ENCODE results near the gene PICK1.
A peak's percentile ranks its signal among the peaks of the same experiment; 100 is the strongest.

Gene PICK1

GRCh38 chr22:38056969-38057891 is at the start of gene PICK1:
TSS of gene PICK1 (plus strand) at chr22:38057404. CDS start at chr22:38057810, 406 bp downstream.
- peaks cover 11 to 29% of the 10 kb centered on the region in 2 donors for H3K4me1 Mint-ChIP-seq
- peak within 1 kb of the TSS; percentile 98 for H3K27ac Mint-ChIP-seq
- ATAC-seq (replicated peaks) (peak; percentile 88), DNase-seq (peak; percentile 81)
- peaks cover 13 to 19% of the 10 kb centered on the region in 2 donors for H3K36me3 Mint-ChIP-seq
- peaks cover 0 to 4% of the 10 kb centered on the region in 2 donors for H3K27me3 Mint-ChIP-seq
- no peaks in the 10 kb centered on the region for H3K9me3 Mint-ChIP-seq
- H3K4me3 Mint-ChIP-seq = peak within 1 kb of the TSS; percentile 97 to 98

GRCh38 chr22:38009000-38009806 is 48.0 kb upstream of the PICK1 start:
- peaks cover 0 to 4% of the 10 kb centered on the region in 2 donors for H3K36me3 Mint-ChIP-seq
- DNase-seq = no peak
- no peaks in the 10 kb centered on the region for H3K9me3 Mint-ChIP-seq
- H3K4me1 Mint-ChIP-seq = peaks cover 0 to 2% of the 10 kb centered on the region in 2 donors
- no peak for ATAC-seq (replicated peaks)
- H3K27me3 Mint-ChIP-seq = no peaks in the 10 kb centered on the region
- H3K27ac Mint-ChIP-seq = no peak overlapping the region
- H3K4me3 Mint-ChIP-seq = no peak overlapping the region

GRCh38 chr22:38012604-38013072 is 44.6 kb upstream of the PICK1 start:
- Mint-ChIP-seq H3K36me3 (no peaks in the 10 kb centered on the region), H3K27ac (no peak overlapping the region), H3K4me1 (peaks cover 0 to 2% of the 10 kb centered on the region in 2 donors), H3K27me3 (no peaks in the 10 kb centered on the region), H3K4me3 (no peak overlapping the region), H3K9me3 (no peaks in the 10 kb centered on the region)
- DNase-seq (no peak), ATAC-seq (replicated peaks) (no peak)

- no peaks in the 10 kb centered on the region for H3K27me3 Mint-ChIP-seq
- no peaks in the 10 kb centered on the region for H3K36me3 Mint-ChIP-seq
- H3K4me3 Mint-ChIP-seq = no peak overlapping the region
- no peak overlapping the region for H3K27ac Mint-ChIP-seq
- no peaks in the 10 kb centered on the region for H3K9me3 Mint-ChIP-seq
- H3K4me1 Mint-ChIP-seq = no peaks in the 10 kb centered on the region
- DNase-seq (no peak), ATAC-seq (replicated peaks) (no peak)
Measured at GRCh38 chr22:38014083-38014482, 43.1 kb upstream of the PICK1 start.

- Mint-ChIP-seq H3K27ac (no peak overlapping the region), H3K36me3 (no peaks in the 10 kb centered on the region)
- DNase-seq = no peak
Measured at GRCh38 chr22:38016182-38017151, 40.7 kb upstream of the PICK1 start.

GRCh38 chr22:38017272-38017920 is 39.8 kb upstream of the PICK1 start:
- H3K4me3 Mint-ChIP-seq = no peak overlapping the region
- H3K9me3 Mint-ChIP-seq = no peaks in the 10 kb centered on the region
- H3K27me3 Mint-ChIP-seq = no peaks in the 10 kb centered on the region
- no peak for ATAC-seq (replicated peaks)
- no peak for DNase-seq
- H3K36me3 Mint-ChIP-seq = no peaks in the 10 kb centered on the region
- H3K27ac Mint-ChIP-seq = no peak overlapping the region
- peaks cover 0 to 2% of the 10 kb centered on the region in 2 donors for H3K4me1 Mint-ChIP-seq

More at GRCh38 chr22:38016182-38017151, 40.7 kb upstream of the PICK1 start:
- H3K27me3 Mint-ChIP-seq = no peaks in the 10 kb centered on the region
- no peaks in the 10 kb centered on the region for H3K9me3 Mint-ChIP-seq
- H3K4me1 Mint-ChIP-seq = peaks cover 0 to 2% of the 10 kb centered on the region in 2 donors
- H3K4me3 Mint-ChIP-seq = no peak overlapping the region
- ATAC-seq (replicated peaks) = no peak

- H3K4me3 Mint-ChIP-seq = no peak overlapping the region
- DNase-seq (no peak), ATAC-seq (replicated peaks) (no peak)
- H3K36me3 Mint-ChIP-seq = no peaks in the 10 kb centered on the region
- no peaks in the 10 kb centered on the region for H3K27me3 Mint-ChIP-seq
- H3K9me3 Mint-ChIP-seq = no peaks in the 10 kb centered on the region
- peaks cover 0 to 2% of the 10 kb centered on the region in 2 donors for H3K4me1 Mint-ChIP-seq
- H3K27ac Mint-ChIP-seq = no peak overlapping the region
Measured at GRCh38 chr22:38017939-38018885, 39.0 kb upstream of the PICK1 start.

GRCh38 chr22:38018938-38019827 is 38.0 kb upstream of the PICK1 start:
- Mint-ChIP-seq H3K4me1 (peaks cover 0 to 2% of the 10 kb centered on the region in 2 donors), H3K36me3 (no peaks in the 10 kb centered on the region), H3K9me3 (no peaks in the 10 kb centered on the region), H3K27ac (no peak overlapping the region), H3K27me3 (no peaks in the 10 kb centered on the region), H3K4me3 (no peak overlapping the region)
- DNase-seq (no peak), ATAC-seq (replicated peaks) (no peak)

- Mint-ChIP-seq H3K36me3 (no peaks in the 10 kb centered on the region), H3K4me1 (peaks cover 0 to 2% of the 10 kb centered on the region in 2 donors), H3K27me3 (no peaks in the 10 kb centered on the region), H3K27ac (no peak overlapping the region), H3K9me3 (no peaks in the 10 kb centered on the region), H3K4me3 (no peak overlapping the region)
- DNase-seq (no peak), ATAC-seq (replicated peaks) (no peak)
Measured at GRCh38 chr22:38021206-38021605, 36.0 kb upstream of the PICK1 start.

- Mint-ChIP-seq H3K27me3 (no peaks in the 10 kb centered on the region), H3K4me3 (no peak overlapping the region), H3K27ac (no peak overlapping the region), H3K9me3 (no peaks in the 10 kb centered on the region), H3K36me3 (no peaks in the 10 kb centered on the region), H3K4me1 (peaks cover 2 to 4% of the 10 kb centered on the region in 2 donors)
- DNase-seq = no peak
- no peak for ATAC-seq (replicated peaks)
Measured at GRCh38 chr22:38023045-38023444, 34.2 kb upstream of the PICK1 start.

- Mint-ChIP-seq H3K4me1 (peaks cover 2 to 4% of the 10 kb centered on the region in 2 donors), H3K27ac (no peak overlapping the region), H3K27me3 (no peaks in the 10 kb centered on the region), H3K9me3 (no peaks in the 10 kb centered on the region), H3K36me3 (peaks cover 0 to 2% of the 10 kb centered on the region in 2 donors), H3K4me3 (no peak overlapping the region)
- ATAC-seq (replicated peaks) (no peak), DNase-seq (no peak)
Measured at GRCh38 chr22:38025514-38025913, 31.7 kb upstream of the PICK1 start.

All from stimulated activated naive B cell treated with anti-CD40 and anti-IgM and Interleukin-4, amounts not matched to agents 10 μg/mL and 1 μg/mL and 100 μg/mL, for 72 hours (primary cell).